Testis (tissue), 2 donors: ENCODE results near the gene WBP1.

Experiments
- CTCF ChIP-seq, 3 experiments: fragments of 450-650 bp in 2 of 3; fragments of 200-600 bp in 1 of 3; sonication (generic) in 1 of 3; IDR thresholded peaks; one replicate each; pipeline ENCODE4 v1.5.1; 2016 to 2019; ENCODE audit warnings: antibody characterized with exemption in 3 of 3, mild to moderate bottlenecking in 2 of 3, moderate library complexity in 1 of 3
- POLR2A ChIP-seq: fragments of 450-650 bp; IDR thresholded peaks from one replicate; pipeline ENCODE4 v1.6.1; 2017; ENCODE audit warnings: antibody characterized with exemption, mild to moderate bottlenecking, moderate library complexity

DNA sequence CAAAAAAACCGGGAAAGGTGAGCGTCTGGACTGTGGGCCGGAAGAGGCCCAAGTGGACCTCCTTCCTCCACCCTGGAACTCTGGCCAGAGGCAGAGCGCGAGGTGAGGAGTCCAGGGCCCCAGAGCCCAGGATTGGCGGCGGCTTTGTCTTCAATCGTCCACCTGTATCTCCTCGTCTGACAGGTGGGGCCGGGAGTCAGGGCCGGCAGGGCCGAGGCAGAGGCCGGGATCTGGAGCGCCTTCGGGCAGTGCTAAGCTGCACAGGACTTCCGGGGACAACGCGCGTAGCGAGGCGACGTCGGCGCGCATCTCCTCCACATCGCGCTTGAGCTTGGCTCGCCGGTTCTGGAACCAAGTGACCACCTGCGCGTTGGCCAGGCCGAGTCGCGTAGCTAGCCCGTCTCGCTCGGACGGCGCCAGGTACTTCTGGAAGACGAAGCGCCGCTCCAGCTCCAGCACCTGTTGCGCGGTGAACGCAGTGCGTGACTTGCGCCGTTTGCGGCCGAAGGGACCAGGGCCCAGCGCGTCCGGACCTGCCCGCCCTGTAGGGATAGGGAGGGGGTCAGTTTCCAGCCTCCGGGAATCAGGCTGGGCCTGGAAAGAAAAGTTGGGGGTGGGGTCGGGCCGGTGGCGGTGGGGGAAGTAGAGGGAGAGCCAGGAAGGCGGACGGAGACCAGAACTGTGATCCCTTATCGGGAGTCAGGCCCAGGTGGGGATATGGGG lies 39.7 kb downstream of the WBP1 start:
- TF ChIP-seq CTCF (IDR thresholded peaks at IDR 0.05), result no peak
- no peak for TF ChIP-seq POLR2A
